ENCODE data around the gene NPAS1. TPM values are rescaled to one million over a fixed set of nuclear protein-coding genes. Genes with fewer than 3 reads are reported as not detected.

The NPAS1 gene
- polyA plus RNA-seq, 1 donor (not counting 4 experiments of a cell fraction or from before 2014, with no cell fraction given) = 0.42 TPM

- Histone ChIP-seq H3K4me3 (ENCODE audit: control insufficient read depth in 2 of 3, extremely low read depth in 1 of 3, insufficient read depth in 2 of 3, low read depth in 1 of 3, low read length in 3 of 3) (no peak overlapping the region), H3K27ac (ENCODE audit: control insufficient read depth, insufficient read depth, low read length) (no peak overlapping the region), H3K79me2 (ENCODE audit: control insufficient read depth, insufficient read depth, low read length) (peaks cover 13% of the 10 kb centered on the region), H3K36me3 (ENCODE audit: control insufficient read depth in 2 of 2, extremely low read depth in 1 of 2, insufficient read depth in 2 of 2, low read length in 2 of 2) (peaks cover 0 to 10% of the 10 kb centered on the region in 2 experiments), H4K20me1 (ENCODE audit: control insufficient read depth, extremely low read depth, insufficient read depth, low read length) (no peaks in the 10 kb centered on the region), H3K9me1 (ENCODE audit: control insufficient read depth, extremely low read depth, insufficient read depth, low read length) (peaks cover 4% of the 10 kb centered on the region), H3K9me3 (ENCODE audit: control insufficient read depth, low read depth, low read length) (no peaks in the 10 kb centered on the region), H3K9ac (ENCODE audit: control insufficient read depth, extremely low read depth, insufficient read depth, low read length) (no peak overlapping the region), H2AFZ (ENCODE audit: control insufficient read depth, low read length) (no peak overlapping the region), H3K4me2 (ENCODE audit: control insufficient read depth, extremely low read depth, insufficient read depth, low read depth, low read length) (no peak overlapping the region), H3K4me1 (ENCODE audit: control insufficient read depth, extremely low read depth, insufficient read depth, low read length) (peaks cover 8% of the 10 kb centered on the region), H3K27me3 (ENCODE audit: control insufficient read depth, extremely low read depth, insufficient read depth, low read length) (no peaks in the 10 kb centered on the region)
- TF ChIP-seq, protein P1, sequence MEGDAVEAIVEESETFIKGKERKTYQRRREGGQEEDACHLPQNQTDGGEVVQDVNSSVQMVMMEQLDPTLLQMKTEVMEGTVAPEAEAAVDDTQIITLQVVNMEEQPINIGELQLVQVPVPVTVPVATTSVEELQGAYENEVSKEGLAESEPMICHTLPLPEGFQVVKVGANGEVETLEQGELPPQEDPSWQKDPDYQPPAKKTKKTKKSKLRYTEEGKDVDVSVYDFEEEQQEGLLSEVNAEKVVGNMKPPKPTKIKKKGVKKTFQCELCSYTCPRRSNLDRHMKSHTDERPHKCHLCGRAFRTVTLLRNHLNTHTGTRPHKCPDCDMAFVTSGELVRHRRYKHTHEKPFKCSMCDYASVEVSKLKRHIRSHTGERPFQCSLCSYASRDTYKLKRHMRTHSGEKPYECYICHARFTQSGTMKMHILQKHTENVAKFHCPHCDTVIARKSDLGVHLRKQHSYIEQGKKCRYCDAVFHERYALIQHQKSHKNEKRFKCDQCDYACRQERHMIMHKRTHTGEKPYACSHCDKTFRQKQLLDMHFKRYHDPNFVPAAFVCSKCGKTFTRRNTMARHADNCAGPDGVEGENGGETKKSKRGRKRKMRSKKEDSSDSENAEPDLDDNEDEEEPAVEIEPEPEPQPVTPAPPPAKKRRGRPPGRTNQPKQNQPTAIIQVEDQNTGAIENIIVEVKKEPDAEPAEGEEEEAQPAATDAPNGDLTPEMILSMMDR (optimal IDR thresholded peaks at IDR 0.05 in 1 of 3, IDR thresholded peaks at IDR 0.05 in 1 of 3, conservative IDR thresholded peaks at IDR 0.05 in 1 of 3; ENCODE audit: extremely low read depth in 1 of 3, insufficient read depth in 2 of 3, low read length in 3 of 3) = no peak
- TF ChIP-seq EZH2 (IDR thresholded peaks at IDR 0.05; ENCODE audit: low read length) = no peak
- FAIRE-seq (no peak), DNase-seq (ENCODE audit: low read depth, low spot score) (no peak)
- dilution Hi-C loops (cut with MboI; ENCODE audit: extremely low pct_ligation_motif_present, low sequenced_read_pairs) = no loop called here
These were observed 36.5 kb upstream of the NPAS1 start for GRCh38 chr19:46983097-46983496.

GRCh38 chr19:46984077-46985010 is 35.3 kb upstream of the NPAS1 start:
- no peak for FAIRE-seq
- H4K20me1 ChIP-seq (ENCODE audit: control insufficient read depth, extremely low read depth, insufficient read depth, low read length) = no peaks in the 10 kb centered on the region
- TF ChIP-seq EZH2 (IDR thresholded peaks at IDR 0.05; ENCODE audit: low read length) = no peak
- TF ChIP-seq, protein P1 (optimal IDR thresholded peaks at IDR 0.05 in 1 of 3, IDR thresholded peaks at IDR 0.05 in 1 of 3, conservative IDR thresholded peaks at IDR 0.05 in 1 of 3; ENCODE audit: extremely low read depth in 1 of 3, insufficient read depth in 2 of 3, low read length in 3 of 3) = no peak
- H3K9ac ChIP-seq (ENCODE audit: control insufficient read depth, extremely low read depth, insufficient read depth, low read length) = no peak overlapping the region
- H3K4me3 ChIP-seq (ENCODE audit: control insufficient read depth in 2 of 3, extremely low read depth in 1 of 3, insufficient read depth in 2 of 3, low read depth in 1 of 3, low read length in 3 of 3) = no peak overlapping the region
- peaks cover 2 to 11% of the 10 kb centered on the region in 2 experiments for H3K36me3 ChIP-seq (ENCODE audit: control insufficient read depth in 2 of 2, extremely low read depth in 1 of 2, insufficient read depth in 2 of 2, low read length in 2 of 2)
- H3K4me1 ChIP-seq (ENCODE audit: control insufficient read depth, extremely low read depth, insufficient read depth, low read length) = peaks cover 4% of the 10 kb centered on the region
- H3K27me3 ChIP-seq (ENCODE audit: control insufficient read depth, extremely low read depth, insufficient read depth, low read length) = no peaks in the 10 kb centered on the region
- H2AFZ ChIP-seq (ENCODE audit: control insufficient read depth, low read length) = no peak overlapping the region
- DNase-seq (ENCODE audit: low read depth, low spot score) = no peak
- H3K27ac ChIP-seq (ENCODE audit: control insufficient read depth, insufficient read depth, low read length) = no peak overlapping the region
- H3K9me1 ChIP-seq (ENCODE audit: control insufficient read depth, extremely low read depth, insufficient read depth, low read length) = peaks cover 4% of the 10 kb centered on the region
- dilution Hi-C loops (cut with MboI; ENCODE audit: extremely low pct_ligation_motif_present, low sequenced_read_pairs) = no loop called here
- no peak overlapping the region for H3K4me2 ChIP-seq (ENCODE audit: control insufficient read depth, extremely low read depth, insufficient read depth, low read depth, low read length)
- H3K79me2 ChIP-seq (ENCODE audit: control insufficient read depth, insufficient read depth, low read length) = peaks cover 13% of the 10 kb centered on the region
- no peaks in the 10 kb centered on the region for H3K9me3 ChIP-seq (ENCODE audit: control insufficient read depth, low read depth, low read length)
